OCI-LY1 (cell line): ENCODE measurements around the gene ABHD17B.

Experiments used
- EZH2 ChIP-seq: fragments of 200-600 bp; sonication (generic), shearing (Covaris generic); IDR thresholded peaks from 2 replicates; pipeline ENCODE4 v1.8.0; 2017; ENCODE audit warnings: borderline replicate concordance, mixed run types, mild to moderate bottlenecking, antibody characterized with exemption, low read length, moderate library complexity, mixed read lengths
- TF ChIP-seq, protein P1 (sequence below): fragments of 200-600 bp; sonication (generic), shearing (Covaris generic); IDR thresholded peaks from 2 replicates; pipeline ENCODE4 v1.5.1; 2017; ENCODE audit warnings: mild to moderate bottlenecking, antibody characterized with exemption, low read length, moderate library complexity, mixed read lengths

GRCh38 chr9:71915495-71915894 lies 4.5 kb upstream of the ABHD17B start:
- TF ChIP-seq EZH2, result no peak
- TF ChIP-seq, protein P1, sequence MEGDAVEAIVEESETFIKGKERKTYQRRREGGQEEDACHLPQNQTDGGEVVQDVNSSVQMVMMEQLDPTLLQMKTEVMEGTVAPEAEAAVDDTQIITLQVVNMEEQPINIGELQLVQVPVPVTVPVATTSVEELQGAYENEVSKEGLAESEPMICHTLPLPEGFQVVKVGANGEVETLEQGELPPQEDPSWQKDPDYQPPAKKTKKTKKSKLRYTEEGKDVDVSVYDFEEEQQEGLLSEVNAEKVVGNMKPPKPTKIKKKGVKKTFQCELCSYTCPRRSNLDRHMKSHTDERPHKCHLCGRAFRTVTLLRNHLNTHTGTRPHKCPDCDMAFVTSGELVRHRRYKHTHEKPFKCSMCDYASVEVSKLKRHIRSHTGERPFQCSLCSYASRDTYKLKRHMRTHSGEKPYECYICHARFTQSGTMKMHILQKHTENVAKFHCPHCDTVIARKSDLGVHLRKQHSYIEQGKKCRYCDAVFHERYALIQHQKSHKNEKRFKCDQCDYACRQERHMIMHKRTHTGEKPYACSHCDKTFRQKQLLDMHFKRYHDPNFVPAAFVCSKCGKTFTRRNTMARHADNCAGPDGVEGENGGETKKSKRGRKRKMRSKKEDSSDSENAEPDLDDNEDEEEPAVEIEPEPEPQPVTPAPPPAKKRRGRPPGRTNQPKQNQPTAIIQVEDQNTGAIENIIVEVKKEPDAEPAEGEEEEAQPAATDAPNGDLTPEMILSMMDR, result no peak
